DOHH2 (cell line): ENCODE measurements around the gene PNMA1.

Source experiments
- EZH2phosphoT487 ChIP-seq: fragments of 200-600 bp; sonication (generic); IDR thresholded peaks from 2 replicates; pipeline ENCODE4 v1.6.1; 2017; ENCODE audit warnings: borderline replicate concordance, mild to moderate bottlenecking, antibody characterized with exemption, low read length, moderate library complexity, mixed read lengths
- TF ChIP-seq, protein P1 (sequence below): fragments of 200-600 bp; sonication (generic); IDR thresholded peaks from one replicate; pipeline ENCODE4 v1.5.1; 2014; ENCODE audit warnings: antibody characterized with exemption, mild to moderate bottlenecking, low read depth, low read length; ENCODE audit not compliant: poor library complexity, severe bottlenecking

DNA sequence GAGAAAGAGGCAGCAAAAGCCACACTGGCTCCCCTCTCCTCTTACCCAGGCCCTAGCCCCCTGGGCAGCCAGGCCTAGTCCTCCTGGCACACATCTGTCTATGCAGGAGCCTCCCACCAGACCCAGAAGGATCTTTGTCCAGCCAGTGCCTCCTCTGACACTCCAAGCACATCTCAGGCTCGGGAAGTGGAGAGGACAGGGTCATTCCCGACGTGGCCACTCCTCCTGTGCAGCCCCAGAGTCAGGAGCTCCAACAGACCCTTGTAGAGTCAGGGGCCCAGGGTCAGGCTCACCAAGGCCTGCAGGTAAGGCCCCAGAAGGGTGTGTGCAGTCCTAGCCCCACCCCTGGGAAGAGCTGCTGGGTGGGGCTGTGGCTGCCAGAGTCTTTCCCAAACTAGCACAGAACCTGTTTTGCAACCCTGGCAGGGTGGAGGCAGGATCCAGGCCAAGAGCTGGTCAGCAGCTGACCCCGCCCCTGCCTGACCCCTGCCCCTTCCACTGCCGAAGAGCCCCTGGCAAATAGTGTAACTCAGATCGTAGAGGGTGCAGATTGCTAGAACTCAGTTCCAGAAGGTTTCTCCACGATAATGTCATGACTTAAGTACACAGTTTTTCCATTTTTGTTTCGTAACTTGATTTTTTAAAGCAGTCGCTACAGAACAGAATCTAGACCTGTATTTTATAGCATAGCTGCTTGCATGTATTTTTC lies 26.6 kb upstream of the PNMA1 start:
- TF ChIP-seq, protein P1, sequence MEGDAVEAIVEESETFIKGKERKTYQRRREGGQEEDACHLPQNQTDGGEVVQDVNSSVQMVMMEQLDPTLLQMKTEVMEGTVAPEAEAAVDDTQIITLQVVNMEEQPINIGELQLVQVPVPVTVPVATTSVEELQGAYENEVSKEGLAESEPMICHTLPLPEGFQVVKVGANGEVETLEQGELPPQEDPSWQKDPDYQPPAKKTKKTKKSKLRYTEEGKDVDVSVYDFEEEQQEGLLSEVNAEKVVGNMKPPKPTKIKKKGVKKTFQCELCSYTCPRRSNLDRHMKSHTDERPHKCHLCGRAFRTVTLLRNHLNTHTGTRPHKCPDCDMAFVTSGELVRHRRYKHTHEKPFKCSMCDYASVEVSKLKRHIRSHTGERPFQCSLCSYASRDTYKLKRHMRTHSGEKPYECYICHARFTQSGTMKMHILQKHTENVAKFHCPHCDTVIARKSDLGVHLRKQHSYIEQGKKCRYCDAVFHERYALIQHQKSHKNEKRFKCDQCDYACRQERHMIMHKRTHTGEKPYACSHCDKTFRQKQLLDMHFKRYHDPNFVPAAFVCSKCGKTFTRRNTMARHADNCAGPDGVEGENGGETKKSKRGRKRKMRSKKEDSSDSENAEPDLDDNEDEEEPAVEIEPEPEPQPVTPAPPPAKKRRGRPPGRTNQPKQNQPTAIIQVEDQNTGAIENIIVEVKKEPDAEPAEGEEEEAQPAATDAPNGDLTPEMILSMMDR, result no peak
- no peak for TF ChIP-seq EZH2phosphoT487
